Measurements from ENCODE around the gene PCCA.
"Not testable (repeated sequence)": the region's sequence is repeated elsewhere in the genome, so short reads cannot be mapped to it uniquely, and the experiment has no call there.

Gene PCCA

DNA sequence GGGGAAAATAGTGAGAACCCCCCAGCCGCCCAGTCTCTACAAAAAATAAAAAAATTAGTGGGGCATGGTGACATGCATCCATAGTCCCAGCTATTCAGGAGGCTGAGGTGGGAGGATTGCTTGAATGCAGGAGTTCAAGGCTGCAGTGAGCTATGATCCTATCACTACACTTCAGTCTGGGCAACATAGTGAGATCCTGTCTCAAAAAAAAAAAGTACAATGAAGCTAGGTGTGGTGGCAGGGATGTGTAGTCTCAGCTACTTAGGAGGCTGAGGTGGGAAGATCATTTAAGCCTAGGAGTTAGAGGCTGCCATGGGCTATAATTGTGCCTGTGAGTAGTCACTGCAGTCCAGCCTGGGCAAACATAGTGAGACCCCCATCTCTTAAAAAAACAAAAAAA lies 8.9 kb downstream of the PCCA start:
- Histone ChIP-seq H3K4me1 (ENCODE audit: insufficient read depth, low read length, severe bottlenecking) (no peaks in the 10 kb centered on the region), H4K20me1 (ENCODE audit: insufficient read depth, low read length) (no peaks in the 10 kb centered on the region), H3K9me2 (ENCODE audit: low read depth, low read length) (no peaks in the 10 kb centered on the region), H3K9ac (ENCODE audit: low read length) (no peak overlapping the region), H3K4me3 (ENCODE audit: low read depth, low read length, poor library complexity, severe bottlenecking) (no peak overlapping the region), H3K36me3 (ENCODE audit: insufficient read depth, low read length) (no peaks in the 10 kb centered on the region), H2AFZ (ENCODE audit: low read length) (no peak overlapping the region), H3K79me2 (ENCODE audit: insufficient read depth, low read length) (no peaks in the 10 kb centered on the region), H3F3A (ENCODE audit: insufficient read depth, low read length) (no peaks in the 10 kb centered on the region), H3K27ac (ENCODE audit: low read depth, low read length, poor library complexity, severe bottlenecking) (no peak overlapping the region), H3K27me3 (ENCODE audit: insufficient read depth, low read length) (no peaks in the 10 kb centered on the region), H3K4me2 (ENCODE audit: low read length) (no peak overlapping the region), H3K9me3 (ENCODE audit: low read length) (no peaks in the 10 kb centered on the region)
- TF ChIP-seq, protein P1, sequence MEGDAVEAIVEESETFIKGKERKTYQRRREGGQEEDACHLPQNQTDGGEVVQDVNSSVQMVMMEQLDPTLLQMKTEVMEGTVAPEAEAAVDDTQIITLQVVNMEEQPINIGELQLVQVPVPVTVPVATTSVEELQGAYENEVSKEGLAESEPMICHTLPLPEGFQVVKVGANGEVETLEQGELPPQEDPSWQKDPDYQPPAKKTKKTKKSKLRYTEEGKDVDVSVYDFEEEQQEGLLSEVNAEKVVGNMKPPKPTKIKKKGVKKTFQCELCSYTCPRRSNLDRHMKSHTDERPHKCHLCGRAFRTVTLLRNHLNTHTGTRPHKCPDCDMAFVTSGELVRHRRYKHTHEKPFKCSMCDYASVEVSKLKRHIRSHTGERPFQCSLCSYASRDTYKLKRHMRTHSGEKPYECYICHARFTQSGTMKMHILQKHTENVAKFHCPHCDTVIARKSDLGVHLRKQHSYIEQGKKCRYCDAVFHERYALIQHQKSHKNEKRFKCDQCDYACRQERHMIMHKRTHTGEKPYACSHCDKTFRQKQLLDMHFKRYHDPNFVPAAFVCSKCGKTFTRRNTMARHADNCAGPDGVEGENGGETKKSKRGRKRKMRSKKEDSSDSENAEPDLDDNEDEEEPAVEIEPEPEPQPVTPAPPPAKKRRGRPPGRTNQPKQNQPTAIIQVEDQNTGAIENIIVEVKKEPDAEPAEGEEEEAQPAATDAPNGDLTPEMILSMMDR (IDR thresholded peaks at IDR 0.05; ENCODE audit: low read length): no peak
- TF ChIP-seq EZH2 (IDR thresholded peaks at IDR 0.05; ENCODE audit: borderline replicate concordance, low read length): no peak

GRCh38 chr13:100098445-100099116 lies 9.7 kb downstream of the PCCA start:
- H2AFZ ChIP-seq (ENCODE audit: low read length): no peak overlapping the region
- no peaks in the 10 kb centered on the region for H3K27me3 ChIP-seq (ENCODE audit: insufficient read depth, low read length)
- H3K4me1 ChIP-seq (ENCODE audit: insufficient read depth, low read length, severe bottlenecking): no peaks in the 10 kb centered on the region
- H4K20me1 ChIP-seq (ENCODE audit: insufficient read depth, low read length): no peaks in the 10 kb centered on the region
- no peak overlapping the region for H3K4me2 ChIP-seq (ENCODE audit: low read length)
- no peaks in the 10 kb centered on the region for H3K9me3 ChIP-seq (ENCODE audit: low read length)
- H3K36me3 ChIP-seq (ENCODE audit: insufficient read depth, low read length): no peaks in the 10 kb centered on the region
- TF ChIP-seq, protein P1 (IDR thresholded peaks at IDR 0.05; ENCODE audit: low read length): no peak
- no peak for TF ChIP-seq EZH2 (IDR thresholded peaks at IDR 0.05; ENCODE audit: borderline replicate concordance, low read length)
- H3K27ac ChIP-seq (ENCODE audit: low read depth, low read length, poor library complexity, severe bottlenecking): no peak overlapping the region
- no peaks in the 10 kb centered on the region for H3K79me2 ChIP-seq (ENCODE audit: insufficient read depth, low read length)
- H3F3A ChIP-seq (ENCODE audit: insufficient read depth, low read length): no peaks in the 10 kb centered on the region
- no peak overlapping the region for H3K4me3 ChIP-seq (ENCODE audit: low read depth, low read length, poor library complexity, severe bottlenecking)
- H3K9ac ChIP-seq (ENCODE audit: low read length): no peak overlapping the region
- H3K9me2 ChIP-seq (ENCODE audit: low read depth, low read length): no peaks in the 10 kb centered on the region

DNA sequence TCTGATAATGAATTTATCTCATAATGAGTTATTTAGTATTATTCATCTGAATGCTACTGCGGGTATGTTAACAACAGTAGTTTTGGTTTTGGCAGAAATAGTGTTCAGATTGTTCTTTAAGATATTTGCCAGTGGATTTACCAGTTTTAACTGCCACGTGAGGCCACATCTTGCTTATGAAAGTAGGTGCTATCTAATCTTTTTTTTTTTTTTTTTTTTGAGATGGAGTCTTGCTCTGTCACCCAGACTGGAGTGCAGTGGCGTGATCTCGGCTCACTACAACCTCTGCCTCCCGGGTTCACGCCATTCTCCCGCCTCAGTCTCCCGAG lies 10.2 kb downstream of the PCCA start:
- not testable (repeated sequence) for H4K20me1 ChIP-seq (ENCODE audit: insufficient read depth, low read length); H3K4me2 ChIP-seq (ENCODE audit: low read length); H3K9me2 ChIP-seq (ENCODE audit: low read depth, low read length); H3K9ac ChIP-seq (ENCODE audit: low read length); H3K27me3 ChIP-seq (ENCODE audit: insufficient read depth, low read length); H3K4me1 ChIP-seq (ENCODE audit: insufficient read depth, low read length, severe bottlenecking); H3K36me3 ChIP-seq (ENCODE audit: insufficient read depth, low read length); H3K4me3 ChIP-seq (ENCODE audit: low read depth, low read length, poor library complexity, severe bottlenecking); H3K79me2 ChIP-seq (ENCODE audit: insufficient read depth, low read length); H3K9me3 ChIP-seq (ENCODE audit: low read length); H3K27ac ChIP-seq (ENCODE audit: low read depth, low read length, poor library complexity, severe bottlenecking); H2AFZ ChIP-seq (ENCODE audit: low read length); H3F3A ChIP-seq (ENCODE audit: insufficient read depth, low read length)

DNA sequence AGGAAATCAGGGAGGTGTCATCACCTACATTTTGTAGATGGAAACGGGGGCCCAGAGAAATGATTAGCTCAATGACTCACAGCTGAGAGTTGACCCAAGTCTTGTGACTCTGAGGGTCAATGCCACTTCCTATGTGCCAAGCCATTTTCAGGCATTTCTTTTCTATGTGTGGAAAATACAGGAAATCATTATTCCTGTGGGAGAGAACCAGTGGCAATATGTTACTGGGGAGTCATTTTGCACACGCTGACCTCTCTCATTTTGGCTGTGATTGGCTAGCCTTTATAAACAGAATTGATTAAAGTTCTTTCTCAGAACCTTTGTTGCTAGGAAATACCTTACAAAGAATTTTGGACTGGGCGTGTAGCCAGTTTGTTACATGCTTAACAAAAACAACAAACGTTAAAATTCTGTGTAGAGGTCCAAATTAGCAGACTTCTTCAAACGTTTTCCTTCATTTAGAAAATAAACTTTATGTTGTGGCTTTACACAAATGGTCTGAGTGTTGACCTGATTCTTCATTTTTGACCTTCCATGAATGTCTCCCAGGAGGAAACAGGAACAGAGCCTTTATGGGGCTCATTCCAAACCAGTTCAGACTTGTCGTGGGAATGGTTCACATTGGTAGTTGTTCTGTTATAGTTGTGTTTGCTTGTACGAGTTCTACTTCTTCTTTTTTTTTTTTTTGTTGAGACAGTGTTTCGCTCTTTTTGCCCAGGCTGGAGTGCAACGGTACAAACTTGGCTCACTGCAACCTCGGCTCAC lies 11.4 kb downstream of the PCCA start:
- Histone ChIP-seq H3K4me2 (ENCODE audit: low read length) (no peak overlapping the region), H3K4me1 (ENCODE audit: insufficient read depth, low read length, severe bottlenecking) (no peaks in the 10 kb centered on the region), H3K9me2 (ENCODE audit: low read depth, low read length) (no peaks in the 10 kb centered on the region), H3K9ac (ENCODE audit: low read length) (no peak overlapping the region), H3K79me2 (ENCODE audit: insufficient read depth, low read length) (no peaks in the 10 kb centered on the region), H4K20me1 (ENCODE audit: insufficient read depth, low read length) (no peaks in the 10 kb centered on the region), H2AFZ (ENCODE audit: low read length) (no peak overlapping the region), H3F3A (ENCODE audit: insufficient read depth, low read length) (no peaks in the 10 kb centered on the region), H3K4me3 (ENCODE audit: low read depth, low read length, poor library complexity, severe bottlenecking) (no peak overlapping the region), H3K27ac (ENCODE audit: low read depth, low read length, poor library complexity, severe bottlenecking) (no peak overlapping the region), H3K9me3 (ENCODE audit: low read length) (no peaks in the 10 kb centered on the region), H3K27me3 (ENCODE audit: insufficient read depth, low read length) (no peaks in the 10 kb centered on the region), H3K36me3 (ENCODE audit: insufficient read depth, low read length) (no peaks in the 10 kb centered on the region)
- TF ChIP-seq EZH2 (IDR thresholded peaks at IDR 0.05; ENCODE audit: borderline replicate concordance, low read length): no peak
- TF ChIP-seq, protein P1 (IDR thresholded peaks at IDR 0.05; ENCODE audit: low read length): no peak

Measured in OCI-LY1 (cell line).